ENCODE data around the gene SREK1IP1.

- TF ChIP-seq MXD1 (CRISPR knock-in tag; IDR thresholded peaks at IDR 0.05; ENCODE audit: borderline replicate concordance, poor library complexity, severe bottlenecking), result no peak
- no peak for TF ChIP-seq CTCF (IDR thresholded peaks at IDR 0.05 in 2 of 3, conservative IDR thresholded peaks at IDR 0.05 in 1 of 3; ENCODE audit: insufficient read depth in 2 of 3, low read depth in 1 of 3, low read length in 3 of 3)
- TF ChIP-seq, protein P1, sequence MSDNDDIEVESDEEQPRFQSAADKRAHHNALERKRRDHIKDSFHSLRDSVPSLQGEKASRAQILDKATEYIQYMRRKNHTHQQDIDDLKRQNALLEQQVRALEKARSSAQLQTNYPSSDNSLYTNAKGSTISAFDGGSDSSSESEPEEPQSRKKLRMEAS (CRISPR knock-in tag; IDR thresholded peaks at IDR 0.05), result no peak
- TF ChIP-seq GTF2F1 (IDR thresholded peaks at IDR 0.05; ENCODE audit: low read depth, low read length), result no peak
- TF ChIP-seq SLC30A9 (CRISPR knock-in tag; IDR thresholded peaks at IDR 0.05), result no peak
- TF ChIP-seq POLR2A (conservative IDR thresholded peaks at IDR 0.05), result no peak
- TF ChIP-seq PML (IDR thresholded peaks at IDR 0.05; ENCODE audit: low read length), result no peak
- no peak for TF ChIP-seq EZH2 (IDR thresholded peaks at IDR 0.05; ENCODE audit: borderline replicate concordance, low read depth, low read length)
- no peak for TF ChIP-seq TCF7L2 (IDR thresholded peaks at IDR 0.05; ENCODE audit: low read depth, low read length)
- TF ChIP-seq, protein P2, sequence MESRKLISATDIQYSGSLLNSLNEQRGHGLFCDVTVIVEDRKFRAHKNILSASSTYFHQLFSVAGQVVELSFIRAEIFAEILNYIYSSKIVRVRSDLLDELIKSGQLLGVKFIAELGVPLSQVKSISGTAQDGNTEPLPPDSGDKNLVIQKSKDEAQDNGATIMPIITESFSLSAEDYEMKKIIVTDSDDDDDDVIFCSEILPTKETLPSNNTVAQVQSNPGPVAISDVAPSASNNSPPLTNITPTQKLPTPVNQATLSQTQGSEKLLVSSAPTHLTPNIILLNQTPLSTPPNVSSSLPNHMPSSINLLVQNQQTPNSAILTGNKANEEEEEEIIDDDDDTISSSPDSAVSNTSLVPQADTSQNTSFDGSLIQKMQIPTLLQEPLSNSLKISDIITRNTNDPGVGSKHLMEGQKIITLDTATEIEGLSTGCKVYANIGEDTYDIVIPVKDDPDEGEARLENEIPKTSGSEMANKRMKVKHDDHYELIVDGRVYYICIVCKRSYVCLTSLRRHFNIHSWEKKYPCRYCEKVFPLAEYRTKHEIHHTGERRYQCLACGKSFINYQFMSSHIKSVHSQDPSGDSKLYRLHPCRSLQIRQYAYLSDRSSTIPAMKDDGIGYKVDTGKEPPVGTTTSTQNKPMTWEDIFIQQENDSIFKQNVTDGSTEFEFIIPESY (CRISPR knock-in tag; IDR thresholded peaks at IDR 0.05), result no peak
- no peak for TF ChIP-seq ZFX (CRISPR knock-in tag; IDR thresholded peaks at IDR 0.05)
- TF ChIP-seq YY1 (IDR thresholded peaks at IDR 0.05; ENCODE audit: borderline replicate concordance in 1 of 3, control insufficient read depth in 1 of 3, extremely low read depth in 1 of 3, insufficient read depth in 3 of 3, insufficient read length in 1 of 3, insufficient replicate concordance in 2 of 3, low read depth in 1 of 3, low read length in 2 of 3), result no peak
These were observed 19.7 kb upstream of the SREK1IP1 start for GRCh38 chr5:64788156-64788555.
